HG03575 (cell line): Measurements from ENCODE around the gene WNT3.
"Not testable (repeated sequence)": the region's sequence is repeated elsewhere in the genome, so short reads cannot be mapped to it uniquely, and the experiment has no call there.

Experiments used
- ATAC-seq: cut with Tn5 transposase; IDR thresholded peaks from one replicate; pipeline ENCODE4 v1.9.1; 2021; ENCODE audit not compliant: unreplicated experiment, insufficient number of reproducible peaks, low FRiP score; ENCODE audit errors: extremely low read depth

Gene WNT3

GRCh38 chr17:46793023-46793422 lies 25.5 kb downstream of the WNT3 start:
- not testable (repeated sequence) for ATAC-seq

- no peak for ATAC-seq
These were observed 26.4 kb downstream of the WNT3 start for GRCh38 chr17:46792071-46792470.

GRCh38 chr17:46791531-46791930 lies 27.0 kb downstream of the WNT3 start:
- no peak for ATAC-seq

GRCh38 chr17:46790216-46790615 lies 28.3 kb downstream of the WNT3 start:
- ATAC-seq = no peak

GRCh38 chr17:46789610-46790009 lies 28.9 kb downstream of the WNT3 start:
- ATAC-seq = no peak

- no peak for ATAC-seq
These were observed 29.7 kb downstream of the WNT3 start for GRCh38 chr17:46788796-46789195.

- ATAC-seq = no peak
These were observed 30.2 kb downstream of the WNT3 start for GRCh38 chr17:46788300-46788699.

GRCh38 chr17:46787478-46787877 lies 31.0 kb downstream of the WNT3 start:
- ATAC-seq = no peak

- no peak for ATAC-seq
These were observed 32.8 kb downstream of the WNT3 start for GRCh38 chr17:46785696-46786095.

GRCh38 chr17:46783031-46783593 lies 35.4 kb downstream of the WNT3 start:
- ATAC-seq = no peak

- ATAC-seq = no peak
These were observed 36.1 kb downstream of the WNT3 start for GRCh38 chr17:46782250-46782953.

- ATAC-seq = no peak
These were observed 38.5 kb downstream of the WNT3 start for GRCh38 chr17:46780003-46780373.

- ATAC-seq = no peak
These were observed 40.3 kb downstream of the WNT3 start for GRCh38 chr17:46777943-46778915.

GRCh38 chr17:46776298-46777005 lies 42.0 kb downstream of the WNT3 start:
- no peak for ATAC-seq

- no peak for ATAC-seq
These were observed 44.3 kb downstream of the WNT3 start for GRCh38 chr17:46774108-46774737.

- ATAC-seq = no peak
These were observed 44.8 kb downstream of the WNT3 start for GRCh38 chr17:46773676-46774075.

GRCh38 chr17:46773221-46773605 lies 45.3 kb downstream of the WNT3 start:
- ATAC-seq = no peak

- ATAC-seq = no peak
These were observed 45.8 kb downstream of the WNT3 start for GRCh38 chr17:46772475-46773220.
